AG04449 (cell line): Measurements from ENCODE around the gene MBLAC2.

Experiments used
- CTCF ChIA-PET: fragments of 350-600 bp; formaldehyde crosslinking; extraction: SDS; loops from one replicate; lab custom pipeline; 2021; ENCODE audit warnings: antibody characterized with exemption; lab: Yijun Ruan, JAX
- POLR2A ChIA-PET: fragments of 400-600, 350-600 bp; formaldehyde crosslinking; extraction: SDS; loops from one replicate; lab custom pipeline; 2020; ENCODE audit warnings: antibody characterized with exemption, inconsistent platforms; lab: Yijun Ruan, JAX
- DNase-seq: peaks from one replicate; pipeline ENCODE4 v3.0.0-alpha.2; 2010; ENCODE audit warnings: low read depth, low spot score
- H3K4me3 ChIP-seq: 2 replicates; pipeline ENCODE4 v1.5.1; 2011; ENCODE audit warnings: low read depth, mild to moderate bottlenecking, control low read depth, low read length
- CTCF ChIP-seq: IDR thresholded peaks from one replicate; pipeline ENCODE4 v1.5.1; 2011; ENCODE audit warnings: mild to moderate bottlenecking, moderate library complexity, low read length, control low read depth, inconsistent platforms; ENCODE audit not compliant: insufficient read depth; ENCODE audit errors: missing control alignments

MBLAC2 gene

GRCh38 chr5:90475436-90475980 lies 937 bp upstream of the MBLAC2 start:
- H3K4me3 ChIP-seq: peak overlapping the region; percentile 88
- CTCF ChIA-PET: interaction anchor here (1.2 to 3.4 kb wide), 3 partner anchors 11 to 54 kb away, joined by 3 to 19 read pairs (median 5); partner anchors contain the start of gene LYSMD3
- no peak for TF ChIP-seq CTCF
- POLR2A ChIA-PET: interaction anchor here (1.0 kb wide), 1 partner anchor 10 kb away, joined by 4 read pairs; no protein-coding TSS in a partner anchor
- DNase-seq: no peak

DNA sequence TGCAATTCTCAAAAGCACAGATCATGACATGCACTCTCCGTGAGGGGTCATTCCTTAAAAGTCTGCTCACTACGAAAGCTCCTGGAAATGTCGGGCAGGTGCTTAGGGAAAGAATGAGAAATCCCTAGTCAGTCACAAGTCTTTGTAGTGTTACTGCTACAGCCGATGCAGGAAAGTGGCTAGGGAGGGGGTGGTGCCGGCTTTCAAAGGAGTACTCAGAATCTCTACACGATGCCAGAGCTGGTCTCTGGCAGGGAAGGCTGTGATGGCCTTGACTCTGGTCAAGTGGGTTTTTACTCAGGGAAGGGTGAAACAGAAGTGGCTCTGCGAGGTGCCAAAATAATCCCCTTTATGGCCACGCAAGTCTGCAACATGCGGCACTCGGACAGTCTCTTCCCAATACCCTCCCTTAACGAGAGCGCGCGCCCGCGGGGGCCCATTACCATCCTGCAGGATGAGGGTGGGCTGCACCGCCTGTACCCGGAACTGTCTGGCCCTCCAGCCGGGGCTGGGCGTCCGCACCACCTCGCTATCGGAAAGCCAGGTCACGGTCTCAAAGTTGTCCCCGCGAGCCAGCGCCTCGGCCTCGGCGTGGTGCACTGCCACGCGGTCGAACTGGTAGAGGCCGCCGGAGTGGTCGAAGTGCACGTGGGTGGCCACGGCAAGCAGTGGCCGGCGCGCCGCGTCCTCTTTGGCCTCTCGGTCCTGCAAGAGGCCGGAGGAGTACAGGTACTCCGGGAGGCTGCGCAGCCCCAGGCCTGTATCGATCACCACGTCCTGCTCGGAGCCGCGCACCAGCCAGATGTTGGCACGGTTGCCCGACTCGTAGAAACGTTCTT lies 956 bp downstream of the MBLAC2 start:
- POLR2A ChIA-PET: no interaction called here

DNA sequence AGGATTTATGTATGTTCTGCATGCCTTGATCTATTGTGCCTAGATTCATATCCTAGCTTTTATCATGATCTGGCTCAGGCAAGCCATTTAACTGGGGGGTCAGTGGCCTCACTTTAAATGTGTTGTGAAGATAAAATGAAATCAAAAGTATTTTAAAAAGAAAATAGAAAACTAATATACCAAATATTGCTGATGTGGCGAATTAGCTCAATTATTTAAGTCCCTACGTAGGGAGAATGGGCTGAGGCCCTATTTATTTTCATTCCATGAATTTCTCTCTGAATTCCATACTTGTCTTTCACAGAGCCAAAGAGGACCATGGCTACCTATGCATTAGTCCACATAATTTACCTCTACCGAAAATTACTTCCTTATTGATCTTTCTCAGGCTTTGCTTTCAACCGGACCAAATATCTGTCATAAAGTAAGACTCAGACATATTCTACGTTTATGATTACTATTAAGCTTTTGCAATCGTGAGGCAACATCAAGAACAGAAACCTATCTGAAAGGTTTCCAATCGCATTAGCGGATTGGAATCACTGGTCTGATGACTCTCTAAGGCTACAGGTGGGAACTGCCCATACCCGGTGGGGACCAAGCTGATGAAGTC lies 1.7 kb downstream of the MBLAC2 start:
- TF ChIP-seq CTCF: no peak
- POLR2A ChIA-PET: no interaction called here
- CTCF ChIA-PET: interaction anchor here (1.1 kb wide), 1 partner anchor 57 kb away, joined by 6 read pairs; the partner anchor contains the start of gene LYSMD3
- DNase-seq: no peak
- peak overlapping the region; percentile 88 for H3K4me3 ChIP-seq

More for the DNA sequence above, 956 bp downstream of the MBLAC2 start:
- DNase-seq: no peak
- no peak for TF ChIP-seq CTCF
- peak overlapping the region; percentile 88 for H3K4me3 ChIP-seq
- CTCF ChIA-PET: interaction anchor here (1.1 to 1.7 kb wide), 3 partner anchors 12 to 56 kb away, joined by 3 to 6 read pairs (median 5); partner anchors contain the start of gene LYSMD3

DNA sequence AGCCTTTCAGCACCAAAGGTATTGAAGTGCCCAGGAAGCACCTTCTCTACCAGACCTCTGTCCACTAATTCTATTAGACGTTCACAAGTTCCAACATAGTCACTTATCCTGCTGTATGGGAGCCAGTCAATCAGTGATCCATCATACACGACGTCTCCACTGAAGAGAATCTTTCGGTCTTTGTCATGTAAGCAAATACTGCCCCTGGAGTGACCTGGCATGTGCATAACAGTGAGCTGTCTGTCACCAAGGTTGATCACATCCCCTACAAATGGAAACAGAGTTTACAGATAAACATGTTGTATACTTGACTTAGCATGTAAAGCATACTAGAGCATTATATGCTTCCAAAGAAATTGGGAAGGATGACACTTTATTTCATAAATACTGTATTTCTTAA lies 13.3 kb downstream of the MBLAC2 start:
- no peak for TF ChIP-seq CTCF
- ChIA-PET POLR2A (no interaction called here), CTCF (interaction anchor here (0.6 to 2.0 kb wide), 4 partner anchors 23 to 923 kb away, joined by 3 to 7 read pairs (median 3); no protein-coding TSS in a partner anchor)
- no peak for DNase-seq
- H3K4me3 ChIP-seq: no peak overlapping the region

DNA sequence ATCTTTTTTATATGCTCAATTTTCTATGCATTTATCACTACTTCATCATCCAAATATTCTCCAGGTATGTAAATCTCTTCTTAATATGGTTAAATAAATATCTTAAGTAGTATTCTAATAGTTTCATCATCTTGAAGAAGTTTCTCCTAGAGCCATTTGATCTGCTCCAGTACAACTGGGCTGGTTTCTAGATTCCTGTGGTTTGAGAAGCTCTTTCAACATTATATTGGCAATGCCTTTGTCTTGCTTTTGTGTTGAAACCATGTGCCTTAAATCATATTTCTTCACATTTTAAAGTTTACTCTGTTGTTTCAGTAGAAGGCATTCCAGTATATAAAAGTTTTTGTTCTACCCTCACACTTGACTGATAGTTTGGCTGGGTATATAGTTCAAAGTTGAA lies 27.6 kb downstream of the MBLAC2 start:
- CTCF ChIA-PET: interaction anchor here (1.2 kb wide), 1 partner anchor 83 kb away, joined by 5 read pairs; no protein-coding TSS in a partner anchor
- no peak overlapping the region for H3K4me3 ChIP-seq
- POLR2A ChIA-PET: no interaction called here
- DNase-seq: peak; percentile 23
- no peak for TF ChIP-seq CTCF
